ENCODE measurements around the gene GAK.

The GAK gene

GRCh38 chr4:964346-965025 lies 32.4 kb upstream of the GAK start:
- no peak for DNase-seq

- no peak for DNase-seq
These were observed 31.4 kb upstream of the GAK start for GRCh38 chr4:963276-964225.

- no peak for DNase-seq
These were observed 30.4 kb upstream of the GAK start for GRCh38 chr4:962231-963208.

- no peak for DNase-seq
These were observed 29.5 kb upstream of the GAK start for GRCh38 chr4:961351-962230.

- DNase-seq: no peak
These were observed 28.7 kb upstream of the GAK start for GRCh38 chr4:960636-961350.

GRCh38 chr4:960140-960635 lies 28.1 kb upstream of the GAK start:
- DNase-seq: no peak

- DNase-seq: no peak
These were observed 27.4 kb upstream of the GAK start for GRCh38 chr4:959338-960139.

GRCh38 chr4:958696-959337 lies 26.7 kb upstream of the GAK start:
- no peak for DNase-seq

- DNase-seq: no peak
These were observed 26.2 kb upstream of the GAK start for GRCh38 chr4:958314-958665.

GRCh38 chr4:957581-958313 lies 25.6 kb upstream of the GAK start:
- no peak for DNase-seq

GRCh38 chr4:957231-957580 lies 25.1 kb upstream of the GAK start:
- DNase-seq: no peak

GRCh38 chr4:956531-957230 lies 24.6 kb upstream of the GAK start:
- DNase-seq: no peak

- DNase-seq: no peak
These were observed 23.8 kb upstream of the GAK start for GRCh38 chr4:955931-956381.

- no peak for DNase-seq
These were observed 23.2 kb upstream of the GAK start for GRCh38 chr4:955161-955921.

GRCh38 chr4:954211-955020 lies 22.3 kb upstream of the GAK start:
- DNase-seq: no peak

- no peak for DNase-seq
These were observed 21.4 kb upstream of the GAK start for GRCh38 chr4:953574-953915.
